T follicular helper cell (primary cell): Measurements from ENCODE around the gene TP53I3.
"Not testable (repeated sequence)": the region's sequence is repeated elsewhere in the genome, so short reads cannot be mapped to it uniquely, and the experiment has no call there.

Experiments used
- DNase-seq: peaks from one replicate; pipeline ENCODE4 v3.0.0-alpha.2; 2020; ENCODE audit warnings: low read depth

The TP53I3 gene

GRCh38 chr2:24052951-24053350, 31.7 kb downstream of the TP53I3 start:
- no peak for DNase-seq

GRCh38 chr2:24051833-24052232, 32.8 kb downstream of the TP53I3 start:
- no peak for DNase-seq

GRCh38 chr2:24050041-24050979, 34.3 kb downstream of the TP53I3 start:
- no peak for DNase-seq

- peak; percentile 40 for DNase-seq
These were observed 35.1 kb downstream of the TP53I3 start, which contains the start of gene FKBP1B for GRCh38 chr2:24049485-24050021. Gene FKBP1B, plus strand, starts transcription at chr2:24049741. Its CDS starts 109 bp downstream, at chr2:24049850.

GRCh38 chr2:24048769-24049484, 35.7 kb downstream of the TP53I3 start:
- no peak for DNase-seq

- no peak for DNase-seq
These were observed 37.0 kb downstream of the TP53I3 start for GRCh38 chr2:24047703-24048033.

GRCh38 chr2:24046930-24047702, 37.5 kb downstream of the TP53I3 start, which contains the start of gene WDCP:
Gene WDCP, minus strand, starts transcription at chr2:24047391. Its CDS starts 7,897 bp downstream, at chr2:24039494.
- DNase-seq = peak; percentile 89

GRCh38 chr2:24046599-24046929, 38.1 kb downstream of the TP53I3 start:
- no peak for DNase-seq

- no peak for DNase-seq
These were observed 38.8 kb downstream of the TP53I3 start for GRCh38 chr2:24045511-24046508.

- not testable (repeated sequence) for DNase-seq
These were observed 41.5 kb downstream of the TP53I3 start for GRCh38 chr2:24043133-24043532.

- DNase-seq = no peak
These were observed 44.1 kb downstream of the TP53I3 start for GRCh38 chr2:24040511-24040910.

GRCh38 chr2:24038786-24039499, 45.7 kb downstream of the TP53I3 start:
- DNase-seq = no peak
